ENCODE measurements around the gene GRK7. TPM values are rescaled to one million over a fixed set of nuclear protein-coding genes. Genes with fewer than 3 reads are reported as not detected.
A peak's percentile ranks its signal among the peaks of the same experiment; 100 is the strongest.

The GRK7 gene
- total RNA-seq, 1 experiment from 2014 or later = not detected

DNA sequence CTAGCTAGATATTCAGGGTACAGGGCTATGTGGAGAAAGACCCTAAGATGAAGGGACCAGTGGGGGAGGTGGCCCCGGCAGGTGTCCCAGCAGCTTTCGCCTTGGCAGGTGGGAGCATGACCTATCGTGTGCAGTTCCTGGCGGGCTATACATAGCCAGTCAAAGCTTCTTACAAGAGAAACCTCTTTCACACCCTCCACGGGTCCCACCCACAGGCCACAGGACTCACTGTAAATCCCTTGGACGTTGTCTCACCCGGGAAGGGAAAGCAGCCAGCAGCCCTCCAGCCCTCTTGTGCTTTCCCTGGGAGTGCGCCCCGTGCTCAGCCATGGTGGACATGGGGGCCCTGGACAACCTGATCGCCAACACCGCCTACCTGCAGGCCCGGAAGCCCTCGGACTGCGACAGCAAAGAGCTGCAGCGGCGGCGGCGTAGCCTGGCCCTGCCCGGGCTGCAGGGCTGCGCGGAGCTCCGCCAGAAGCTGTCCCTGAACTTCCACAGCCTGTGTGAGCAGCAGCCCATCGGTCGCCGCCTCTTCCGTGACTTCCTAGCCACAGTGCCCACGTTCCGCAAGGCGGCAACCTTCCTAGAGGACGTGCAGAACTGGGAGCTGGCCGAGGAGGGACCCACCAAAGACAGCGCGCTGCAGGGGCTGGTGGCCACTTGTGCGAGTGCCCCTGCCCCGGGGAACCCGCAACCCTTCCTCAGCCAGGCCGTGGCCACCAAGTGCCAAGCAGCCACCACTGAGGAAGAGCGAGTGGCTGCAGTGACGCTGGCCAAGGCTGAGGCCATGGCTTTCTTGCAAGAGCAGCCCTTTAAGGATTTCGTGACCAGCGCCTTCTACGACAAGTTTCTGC lies 15.0 kb downstream of the GRK7 start:
- TF ChIP-seq EZH2 (IDR thresholded peaks at IDR 0.05; ENCODE audit: borderline replicate concordance, low read depth, low read length, poor library complexity, severe bottlenecking) (no peak), CTCF (conservative IDR thresholded peaks at IDR 0.05; ENCODE audit: low read depth, low read length) (no peak)
- intact Hi-C loops (cut with micrococcal nuclease; ENCODE audit: unreplicated experiment) = no loop called here
- ChIA-PET CTCF (no interaction called here), POLR2A (ENCODE audit: low non-redundant PET) (no interaction called here)
- no peaks in the 10 kb centered on the region for H3K9me3 ChIP-seq (ENCODE audit: low read depth, low read length, poor library complexity, severe bottlenecking)
- no peaks in the 10 kb centered on the region for H3K27me3 ChIP-seq (replicated peaks; ENCODE audit: insufficient read depth, low read depth, low read length, poor library complexity)
- DNase-seq (ENCODE audit: low spot score) = no peak
- H3K27ac ChIP-seq (ENCODE audit: low read depth, low read length, poor library complexity, severe bottlenecking) = no peak overlapping the region
- no peaks in the 10 kb centered on the region for H3K4me1 ChIP-seq (ENCODE audit: insufficient read depth, low read length, poor library complexity, severe bottlenecking)
- no TSS peak for BruUV-seq (replicated peaks)
- H3K36me3 ChIP-seq (ENCODE audit: insufficient read depth, low read length, poor library complexity, severe bottlenecking) = no peaks in the 10 kb centered on the region
- H3K4me3 ChIP-seq (ENCODE audit: low read depth, low read length, poor library complexity, severe bottlenecking) = no peak overlapping the region

DNA sequence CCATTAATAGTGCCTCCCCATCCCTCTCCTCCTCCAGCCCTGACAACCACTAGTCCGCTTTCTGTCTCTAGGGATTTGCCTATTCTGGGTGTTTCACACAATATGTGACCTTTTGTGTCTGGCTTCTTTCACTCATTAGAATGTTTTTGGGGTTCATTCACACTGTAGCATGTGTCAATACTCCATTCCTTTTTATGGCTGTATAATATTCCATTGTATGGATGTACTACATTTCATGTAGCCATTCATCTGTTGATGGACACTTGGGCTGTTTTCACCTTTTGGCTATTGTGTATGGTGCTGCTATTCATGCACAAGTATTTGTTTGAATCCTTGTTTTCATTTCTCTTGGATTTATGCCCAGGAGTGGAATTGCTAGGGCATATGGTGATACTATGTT lies 16.5 kb downstream of the GRK7 start:
- ChIA-PET CTCF (no interaction called here), POLR2A (ENCODE audit: low non-redundant PET) (no interaction called here)
- Histone ChIP-seq H3K9me3 (ENCODE audit: low read depth, low read length, poor library complexity, severe bottlenecking) (no peaks in the 10 kb centered on the region), H3K27me3 (replicated peaks; ENCODE audit: insufficient read depth, low read depth, low read length, poor library complexity) (no peaks in the 10 kb centered on the region), H3K36me3 (ENCODE audit: insufficient read depth, low read length, poor library complexity, severe bottlenecking) (no peaks in the 10 kb centered on the region), H3K27ac (ENCODE audit: low read depth, low read length, poor library complexity, severe bottlenecking) (no peak overlapping the region), H3K4me1 (ENCODE audit: insufficient read depth, low read length, poor library complexity, severe bottlenecking) (no peaks in the 10 kb centered on the region), H3K4me3 (ENCODE audit: low read depth, low read length, poor library complexity, severe bottlenecking) (no peak overlapping the region)
- intact Hi-C loops (cut with micrococcal nuclease; ENCODE audit: unreplicated experiment) = no loop called here
- DNase-seq (ENCODE audit: low spot score) = no peak
- no peak for TF ChIP-seq EZH2 (IDR thresholded peaks at IDR 0.05; ENCODE audit: borderline replicate concordance, low read depth, low read length, poor library complexity, severe bottlenecking)
- no peak for TF ChIP-seq CTCF (conservative IDR thresholded peaks at IDR 0.05; ENCODE audit: low read depth, low read length)
- no TSS peak for BruUV-seq (replicated peaks)

DNA sequence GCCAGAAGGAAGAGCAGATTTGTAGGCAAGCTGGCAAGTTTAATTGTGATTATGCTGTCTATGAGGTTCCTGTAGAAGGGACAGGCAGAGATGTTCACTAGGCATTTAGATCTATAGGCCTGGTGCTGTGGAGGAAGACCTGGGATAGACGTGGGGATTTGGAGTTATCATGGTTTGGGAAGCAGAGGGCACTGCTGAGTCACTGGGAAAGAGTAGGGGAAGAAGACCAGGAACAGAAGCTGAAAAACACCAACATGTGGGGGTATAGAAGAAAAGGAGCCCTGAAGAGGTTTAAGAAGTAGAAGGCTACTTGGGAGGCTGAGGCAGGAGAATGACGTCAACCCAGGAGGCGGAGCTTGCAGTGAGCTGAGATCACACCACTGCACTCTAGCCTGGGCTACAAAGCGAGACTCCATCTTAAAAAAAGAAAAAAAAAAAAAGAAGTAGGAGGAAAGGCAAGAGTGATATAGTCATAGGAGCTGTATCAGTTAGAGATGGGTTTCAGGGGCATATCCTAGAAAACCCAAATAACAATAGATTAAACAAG lies 19.3 kb downstream of the GRK7 start:
- no peaks in the 10 kb centered on the region for H3K9me3 ChIP-seq (ENCODE audit: low read depth, low read length, poor library complexity, severe bottlenecking)

More for the DNA sequence above, 19.3 kb downstream of the GRK7 start:
- no TSS peak for BruUV-seq (replicated peaks)
- Histone ChIP-seq H3K27me3 (replicated peaks; ENCODE audit: insufficient read depth, low read depth, low read length, poor library complexity) (no peaks in the 10 kb centered on the region), H3K4me1 (ENCODE audit: insufficient read depth, low read length, poor library complexity, severe bottlenecking) (no peaks in the 10 kb centered on the region), H3K36me3 (ENCODE audit: insufficient read depth, low read length, poor library complexity, severe bottlenecking) (no peaks in the 10 kb centered on the region), H3K4me3 (ENCODE audit: low read depth, low read length, poor library complexity, severe bottlenecking) (no peak overlapping the region), H3K27ac (ENCODE audit: low read depth, low read length, poor library complexity, severe bottlenecking) (no peak overlapping the region)
- ChIA-PET CTCF (interaction anchor here (0.7 kb wide), 1 partner anchor 238 kb away, joined by 3 read pairs; no protein-coding TSS in a partner anchor), POLR2A (ENCODE audit: low non-redundant PET) (no interaction called here)
- intact Hi-C loops (cut with micrococcal nuclease; ENCODE audit: unreplicated experiment) = no loop called here
- DNase-seq (ENCODE audit: low spot score) = peak; percentile 41
- TF ChIP-seq EZH2 (IDR thresholded peaks at IDR 0.05; ENCODE audit: borderline replicate concordance, low read depth, low read length, poor library complexity, severe bottlenecking) (no peak), CTCF (conservative IDR thresholded peaks at IDR 0.05; ENCODE audit: low read depth, low read length) (peak; percentile 44)
